ENCODE measurements around the gene WDR36. TPM values are rescaled to one million over a fixed set of nuclear protein-coding genes. Genes with fewer than 3 reads are reported as not detected.

WDR36 gene
- total RNA-seq, 1 experiment from 2014 or later = 52.3 TPM

DNA sequence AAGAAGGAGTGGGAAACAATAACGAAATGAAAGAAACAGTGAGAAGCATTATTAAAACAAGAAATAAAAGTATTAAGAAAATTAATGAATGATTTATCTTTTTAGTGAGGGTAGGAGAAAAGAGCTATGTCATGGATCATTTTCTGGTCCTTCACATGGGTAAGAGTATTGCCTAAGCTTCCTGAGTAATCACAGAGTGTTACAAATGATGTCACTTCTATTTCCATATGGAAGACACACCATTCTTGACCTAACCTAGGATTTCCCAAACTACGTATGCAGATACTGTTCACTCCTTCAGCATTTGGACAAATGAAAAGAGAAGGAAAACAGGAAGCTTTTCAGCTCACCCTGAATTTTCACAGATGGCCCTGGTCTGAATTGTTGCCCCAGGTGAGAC is 23.9 kb upstream of the WDR36 start:
- intact Hi-C loops (cut with micrococcal nuclease) = loop anchor here (10.0 kb wide), 1 partner anchor 113 kb away; no protein-coding TSS in a partner anchor
- BruUV-seq (replicated peaks) = no TSS peak
- H3K4me3 Mint-ChIP-seq (ENCODE audit: unreplicated experiment) = no peak overlapping the region
- TF ChIP-seq, protein P1, sequence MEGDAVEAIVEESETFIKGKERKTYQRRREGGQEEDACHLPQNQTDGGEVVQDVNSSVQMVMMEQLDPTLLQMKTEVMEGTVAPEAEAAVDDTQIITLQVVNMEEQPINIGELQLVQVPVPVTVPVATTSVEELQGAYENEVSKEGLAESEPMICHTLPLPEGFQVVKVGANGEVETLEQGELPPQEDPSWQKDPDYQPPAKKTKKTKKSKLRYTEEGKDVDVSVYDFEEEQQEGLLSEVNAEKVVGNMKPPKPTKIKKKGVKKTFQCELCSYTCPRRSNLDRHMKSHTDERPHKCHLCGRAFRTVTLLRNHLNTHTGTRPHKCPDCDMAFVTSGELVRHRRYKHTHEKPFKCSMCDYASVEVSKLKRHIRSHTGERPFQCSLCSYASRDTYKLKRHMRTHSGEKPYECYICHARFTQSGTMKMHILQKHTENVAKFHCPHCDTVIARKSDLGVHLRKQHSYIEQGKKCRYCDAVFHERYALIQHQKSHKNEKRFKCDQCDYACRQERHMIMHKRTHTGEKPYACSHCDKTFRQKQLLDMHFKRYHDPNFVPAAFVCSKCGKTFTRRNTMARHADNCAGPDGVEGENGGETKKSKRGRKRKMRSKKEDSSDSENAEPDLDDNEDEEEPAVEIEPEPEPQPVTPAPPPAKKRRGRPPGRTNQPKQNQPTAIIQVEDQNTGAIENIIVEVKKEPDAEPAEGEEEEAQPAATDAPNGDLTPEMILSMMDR (IDR thresholded peaks at IDR 0.05; ENCODE audit: unreplicated experiment) = no peak
- POLR2A ChIA-PET = interaction anchor here (0.8 kb wide), 2 partner anchors 11 to 323 kb away, joined by 3 read pairs; no protein-coding TSS in a partner anchor
- no peaks in the 10 kb centered on the region for H3K9me3 Mint-ChIP-seq (ENCODE audit: unreplicated experiment)
- H3K36me3 Mint-ChIP-seq (ENCODE audit: insufficient read depth, unreplicated experiment) = no peaks in the 10 kb centered on the region
- no peaks in the 10 kb centered on the region for H3K27me3 Mint-ChIP-seq (ENCODE audit: insufficient read depth, unreplicated experiment)
- CTCF ChIA-PET = interaction anchor here (0.6 kb wide), 1 partner anchor 75 kb away, joined by 5 read pairs; no protein-coding TSS in a partner anchor
- DNase-seq (ENCODE audit: unreplicated experiment) = no peak
- no peak overlapping the region for H3K27ac Mint-ChIP-seq (ENCODE audit: low read depth, unreplicated experiment)
- H3K4me1 Mint-ChIP-seq (ENCODE audit: insufficient read depth, unreplicated experiment) = peaks cover 5% of the 10 kb centered on the region

DNA sequence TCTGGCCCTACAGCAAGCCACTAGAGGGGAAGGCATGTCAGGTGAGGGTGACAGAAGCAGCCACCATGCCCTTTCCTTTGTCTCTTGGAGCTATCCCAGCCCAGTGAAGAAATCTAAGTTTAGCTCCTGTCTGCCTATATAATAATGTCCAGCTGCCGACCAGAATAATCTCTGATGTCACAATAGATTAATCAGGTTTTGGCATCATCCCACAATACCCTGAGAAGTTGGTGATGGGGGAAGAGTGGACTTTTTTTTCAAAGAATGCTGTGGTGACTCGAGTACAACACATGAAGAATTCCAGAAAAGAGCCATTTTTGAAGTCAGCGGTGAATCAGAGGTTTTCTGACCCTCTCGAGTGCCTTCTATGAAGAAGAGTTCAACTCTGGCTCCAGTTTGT is 22.3 kb upstream of the WDR36 start:
- no peaks in the 10 kb centered on the region for H3K9me3 Mint-ChIP-seq (ENCODE audit: unreplicated experiment)
- POLR2A ChIA-PET = interaction anchor here (1.2 kb wide), 1 partner anchor 274 kb away, joined by 3 read pairs; no protein-coding TSS in a partner anchor
- CTCF ChIA-PET = interaction anchor here (0.6 to 1.1 kb wide), 2 partner anchors 20 to 312 kb away, joined by 3 read pairs; no protein-coding TSS in a partner anchor
- H3K4me3 Mint-ChIP-seq (ENCODE audit: unreplicated experiment) = no peak overlapping the region
- no peaks in the 10 kb centered on the region for H3K27me3 Mint-ChIP-seq (ENCODE audit: insufficient read depth, unreplicated experiment)
- H3K4me1 Mint-ChIP-seq (ENCODE audit: insufficient read depth, unreplicated experiment) = peaks cover 8% of the 10 kb centered on the region
- intact Hi-C loops (cut with micrococcal nuclease) = loop anchor here (10.0 kb wide), 1 partner anchor 115 kb away; no protein-coding TSS in a partner anchor
- no peaks in the 10 kb centered on the region for H3K36me3 Mint-ChIP-seq (ENCODE audit: insufficient read depth, unreplicated experiment)
- BruUV-seq (replicated peaks) = no TSS peak
- TF ChIP-seq, protein P1 (IDR thresholded peaks at IDR 0.05; ENCODE audit: unreplicated experiment) = no peak
- DNase-seq (ENCODE audit: unreplicated experiment) = no peak
- no peak overlapping the region for H3K27ac Mint-ChIP-seq (ENCODE audit: low read depth, unreplicated experiment)

DNA sequence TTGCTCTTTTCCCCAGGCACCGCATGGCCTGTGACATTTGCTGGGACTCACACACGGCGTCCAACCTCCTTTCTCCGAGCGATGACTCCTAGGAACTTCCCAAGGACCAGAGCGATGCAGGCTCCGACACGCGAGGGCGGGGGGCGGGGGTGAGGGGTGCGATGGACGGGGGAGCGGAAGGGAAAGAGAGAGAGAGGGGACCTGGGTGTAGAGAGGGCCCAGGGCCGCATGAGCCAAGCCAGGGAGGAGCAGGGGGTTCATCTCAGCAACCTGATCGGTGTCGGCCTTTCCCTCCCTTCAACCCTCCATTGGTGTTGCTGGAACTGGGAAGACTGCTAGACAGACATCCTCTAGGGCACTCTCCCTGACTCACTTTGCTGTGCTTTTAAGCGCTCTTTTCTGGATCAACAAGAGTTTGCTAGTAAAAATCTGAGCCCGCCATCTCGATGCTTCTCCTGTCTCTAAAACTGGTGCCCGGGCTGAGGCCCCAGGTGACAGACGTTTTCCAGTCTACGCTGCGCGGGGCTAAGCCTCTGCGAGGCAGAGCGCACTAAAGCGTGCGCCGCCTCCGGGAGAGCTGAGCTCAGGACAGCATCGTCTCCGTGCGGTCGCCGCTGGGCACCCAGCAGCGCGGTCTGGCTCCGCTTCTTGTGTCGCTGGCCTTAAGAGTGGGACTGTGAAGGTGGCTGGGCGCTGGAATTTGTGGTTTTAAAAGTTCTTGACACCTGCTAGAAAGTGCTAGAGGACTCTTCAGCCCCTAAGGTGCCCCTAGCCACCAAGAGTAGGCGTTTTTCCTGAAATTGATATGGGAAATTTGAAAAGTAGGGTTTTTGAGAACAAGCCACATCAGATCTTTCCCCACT is 21.6 kb upstream of the WDR36 start:
- POLR2A ChIA-PET = interaction anchor here (1.2 kb wide), 1 partner anchor 274 kb away, joined by 3 read pairs; no protein-coding TSS in a partner anchor
- H3K9me3 Mint-ChIP-seq (ENCODE audit: unreplicated experiment) = no peaks in the 10 kb centered on the region
- no peak for DNase-seq (ENCODE audit: unreplicated experiment)
- CTCF ChIA-PET = interaction anchor here (0.6 kb wide), 1 partner anchor 19 kb away, joined by 3 read pairs; no protein-coding TSS in a partner anchor
- no peaks in the 10 kb centered on the region for H3K36me3 Mint-ChIP-seq (ENCODE audit: insufficient read depth, unreplicated experiment)
- intact Hi-C loops (cut with micrococcal nuclease) = no loop called here
- peaks cover 14% of the 10 kb centered on the region for H3K4me1 Mint-ChIP-seq (ENCODE audit: insufficient read depth, unreplicated experiment)
- BruUV-seq (replicated peaks) = no TSS peak
- TF ChIP-seq, protein P1 (IDR thresholded peaks at IDR 0.05; ENCODE audit: unreplicated experiment) = no peak
- no peaks in the 10 kb centered on the region for H3K27me3 Mint-ChIP-seq (ENCODE audit: insufficient read depth, unreplicated experiment)
- H3K4me3 Mint-ChIP-seq (ENCODE audit: unreplicated experiment) = no peak overlapping the region
- no peak overlapping the region for H3K27ac Mint-ChIP-seq (ENCODE audit: low read depth, unreplicated experiment)

- no peak within 1 kb of the TSS for H3K27ac Mint-ChIP-seq (ENCODE audit: low read depth, unreplicated experiment)
- ChIA-PET POLR2A (interaction anchor here (0.7 to 1.7 kb wide), 2 partner anchors 21 to 109 kb away, joined by 3 to 4 read pairs; partner anchors contain the start of gene WDR36), CTCF (no interaction called here)
- peak within 1 kb of the TSS; percentile 80 for H3K4me3 Mint-ChIP-seq (ENCODE audit: unreplicated experiment)
- no peaks in the 10 kb centered on the region for H3K36me3 Mint-ChIP-seq (ENCODE audit: insufficient read depth, unreplicated experiment)
- no peak for DNase-seq (ENCODE audit: unreplicated experiment)
- no peaks in the 10 kb centered on the region for H3K9me3 Mint-ChIP-seq (ENCODE audit: unreplicated experiment)
- BruUV-seq (replicated peaks) = no TSS peak
- H3K4me1 Mint-ChIP-seq (ENCODE audit: insufficient read depth, unreplicated experiment) = peaks cover 18% of the 10 kb centered on the region
- TF ChIP-seq, protein P1 (IDR thresholded peaks at IDR 0.05; ENCODE audit: unreplicated experiment) = no peak
- no peaks in the 10 kb centered on the region for H3K27me3 Mint-ChIP-seq (ENCODE audit: insufficient read depth, unreplicated experiment)
- intact Hi-C loops (cut with micrococcal nuclease) = no loop called here
Measured at GRCh38 chr5:111071413-111071812, 20.7 kb upstream of the WDR36 start, which contains the start of gene TSLP. Gene TSLP (plus strand): TSS chr5:111071713. CDS start chr5:111071891, 178 bp downstream.

All from MCF 10A (cell line).